IMR-90 (cell line): ENCODE results near the gene MICU1. TPM values are rescaled to one million over a fixed set of nuclear protein-coding genes. Genes with fewer than 3 reads are reported as not detected.

Experiments
- ATAC-seq: fragments of 200-7000 bp; cut with Tn5 transposase; 2 replicates; pipeline ENCODE4 v1.9.1; 2020; ENCODE audit warnings: low read depth, mild to moderate bottlenecking, moderate library complexity
- BruUV-seq: library from RNA; stranded (reverse); fragments of 400-500 nt; replicated peaks from 2 replicates; lab custom pipeline; 2021; lab: Mats Ljungman, UMichigan
- CTCF ChIA-PET: fragments of 300-600 bp; formaldehyde crosslinking; extraction: SDS; loops from one replicate; lab custom pipeline; 2021; ENCODE audit warnings: antibody characterized with exemption; lab: Yijun Ruan, JAX
- POLR2A ChIA-PET: fragments of 300-600 bp; sonication (Branson Sonifier 250); formaldehyde crosslinking; loops from one replicate; lab custom pipeline; 2022; ENCODE audit warnings: antibody characterized with exemption; ENCODE audit not compliant: unreplicated experiment; lab: Charles Lee
- DNase-seq: peaks from one replicate; pipeline ENCODE4 v3.0.0; 2013
- H2AFZ ChIP-seq: replicated peaks from 2 replicates; pipeline ENCODE3; 2013; ENCODE audit warnings: low read length, mild to moderate bottlenecking; ENCODE audit not compliant: poor library complexity
- H2AK5ac ChIP-seq: 2 replicates; pipeline ENCODE4 v1.6.1; 2013; ENCODE audit warnings: low read depth, low read length, inconsistent platforms
- H2AK9ac ChIP-seq: replicated peaks from 2 replicates; pipeline ENCODE3; 2013; ENCODE audit warnings: mild to moderate bottlenecking, low read depth, low read length, moderate library complexity; ENCODE audit not compliant: poor library complexity
- H2BK120ac ChIP-seq: 2 replicates; pipeline ENCODE4 v1.6.1; 2013; ENCODE audit warnings: low read depth, low read length, inconsistent platforms
- H2BK15ac ChIP-seq: 3 replicates; pipeline ENCODE4 v1.6.1; 2013; ENCODE audit warnings: low read depth, low read length, inconsistent platforms
- H2BK20ac ChIP-seq: 2 replicates; pipeline ENCODE4 v1.6.1; 2013; ENCODE audit warnings: low read depth, mild to moderate bottlenecking, inconsistent platforms, low read length, moderate library complexity
- H2BK5ac ChIP-seq: 2 replicates; pipeline ENCODE4 v1.6.1; 2013; ENCODE audit warnings: mild to moderate bottlenecking, low read depth, low read length, inconsistent platforms; ENCODE audit not compliant: poor library complexity, severe bottlenecking
- H3K14ac ChIP-seq: replicated peaks from 2 replicates; pipeline ENCODE4 v1.6.1; 2013; ENCODE audit warnings: low read depth, low read length, inconsistent platforms
- H3K18ac ChIP-seq: 2 replicates; pipeline ENCODE4 v1.6.1; 2013; ENCODE audit warnings: low read depth, low read length, control low read depth
- H3K23ac ChIP-seq: 2 replicates; pipeline ENCODE4 v1.6.1; 2013; ENCODE audit warnings: low read depth, low read length, inconsistent platforms
- H3K27ac ChIP-seq: 2 replicates; pipeline ENCODE4 v1.5.1; 2013; ENCODE audit warnings: mild to moderate bottlenecking, control low read depth, low read length; ENCODE audit not compliant: insufficient read depth
- H3K27me3 ChIP-seq: 2 replicates; pipeline ENCODE4 v1.6.1; 2013; ENCODE audit warnings: low read length; ENCODE audit not compliant: control insufficient read depth, insufficient read depth
- H3K36me3 ChIP-seq: 2 replicates; pipeline ENCODE4 v1.6.1; 2013; ENCODE audit warnings: low read length, mixed read lengths; ENCODE audit not compliant: control insufficient read depth, insufficient read depth
- H3K4ac ChIP-seq: 2 replicates; pipeline ENCODE4 v1.6.1; 2013; ENCODE audit warnings: low read depth, low read length, inconsistent platforms
- H3K4me1 ChIP-seq: 2 replicates; pipeline ENCODE4 v1.6.1; 2013; ENCODE audit warnings: low read length, mixed read lengths; ENCODE audit not compliant: control insufficient read depth, insufficient read depth
- H3K4me2 ChIP-seq: 2 replicates; pipeline ENCODE4 v1.6.1; 2013; ENCODE audit warnings: low read depth, mild to moderate bottlenecking, control low read depth, low read length, moderate library complexity
- H3K4me3 ChIP-seq: 2 replicates; pipeline ENCODE4 v1.5.1; 2013; ENCODE audit warnings: low read depth, mild to moderate bottlenecking, control low read depth, low read length, moderate library complexity; ENCODE audit not compliant: insufficient read depth
- H3K56ac ChIP-seq: 2 replicates; pipeline ENCODE4 v1.6.1; 2013; ENCODE audit warnings: low read length, inconsistent platforms; ENCODE audit not compliant: insufficient read depth; ENCODE audit errors: extremely low read depth
- H3K79me1 ChIP-seq, 2 experiments: 2 replicates each; pipeline ENCODE4 v1.6.1; 2013; ENCODE audit warnings: low read length in 2 of 2, inconsistent platforms in 1 of 2, low read depth in 1 of 2
- H3K9ac ChIP-seq: 2 replicates; pipeline ENCODE4 v1.6.1; 2013; ENCODE audit warnings: low read depth, low read length, control low read depth
- H3K9me1 ChIP-seq: 2 replicates; pipeline ENCODE4 v1.6.1; 2013; ENCODE audit warnings: low read length, inconsistent platforms; ENCODE audit not compliant: insufficient read depth
- H3K9me3 ChIP-seq: 2 replicates; pipeline ENCODE4 v1.6.1; 2013; ENCODE audit warnings: low read length; ENCODE audit not compliant: control insufficient read depth, insufficient read depth
- H4K20me1 ChIP-seq: 2 replicates; pipeline ENCODE4 v1.6.1; 2013; ENCODE audit warnings: low read length, inconsistent platforms; ENCODE audit not compliant: insufficient read depth
- H4K5ac ChIP-seq: 2 replicates; pipeline ENCODE4 v1.6.1; 2013; ENCODE audit warnings: mild to moderate bottlenecking, low read depth, low read length, control low read depth
- H4K8ac ChIP-seq, 2 experiments: 2 replicates each; pipeline ENCODE4 v1.6.1; 2013; ENCODE audit warnings: low read depth in 2 of 2, low read length in 2 of 2, control low read depth in 1 of 2, inconsistent platforms in 1 of 2
- H4K91ac ChIP-seq: 2 replicates; pipeline ENCODE4 v1.6.1; 2013; ENCODE audit warnings: low read depth, low read length, inconsistent platforms; ENCODE audit not compliant: insufficient read depth
- BHLHE40 ChIP-seq: fragments of 150-350 bp; IDR thresholded peaks from 2 replicates; pipeline ENCODE4 v1.6.1; 2016; ENCODE audit warnings: mild to moderate bottlenecking, low read depth, low read length
- CEBPB ChIP-seq: IDR thresholded peaks from 2 replicates; pipeline ENCODE4 v1.6.1; 2012; ENCODE audit warnings: low read depth, low read length, improper control_type of control experiment
- CHD1 ChIP-seq: IDR thresholded peaks from 2 replicates; pipeline ENCODE4 v1.6.1; 2012; ENCODE audit warnings: low read depth, low read length, improper control_type of control experiment
- CTCF ChIP-seq: conservative IDR thresholded peaks from 2 replicates; pipeline ENCODE4 v1.5.1; 2012; ENCODE audit warnings: mild to moderate bottlenecking, low read depth, low read length, improper control_type of control experiment
- FOS ChIP-seq: fragments of 150-350 bp; IDR thresholded peaks from 2 replicates; pipeline ENCODE4 v1.6.1; 2016; ENCODE audit warnings: low read depth, low read length
- MAFK ChIP-seq: IDR thresholded peaks from 2 replicates; pipeline ENCODE4 v1.6.1; 2012; ENCODE audit warnings: low read depth, low read length, improper control_type of control experiment
- MAZ ChIP-seq: IDR thresholded peaks from 2 replicates; pipeline ENCODE4 v1.6.1; 2012; ENCODE audit warnings: low read depth, mild to moderate bottlenecking, low read length, improper control_type of control experiment, moderate library complexity, borderline replicate concordance
- MXI1 ChIP-seq: IDR thresholded peaks from 2 replicates; pipeline ENCODE4 v1.6.1; 2012; ENCODE audit warnings: low read depth, mild to moderate bottlenecking, low read length, moderate library complexity, borderline replicate concordance
- NFE2L2 ChIP-seq: fragments of 150-350 bp; IDR thresholded peaks from 2 replicates; pipeline ENCODE4 v1.6.1; 2016; ENCODE audit warnings: low read depth, mild to moderate bottlenecking, low read length
- POLR2A ChIP-seq: IDR thresholded peaks from 2 replicates; pipeline ENCODE4 v1.6.1; 2012; ENCODE audit warnings: mild to moderate bottlenecking, low read depth, low read length
- RAD21 ChIP-seq: IDR thresholded peaks from 2 replicates; pipeline ENCODE4 v1.6.1; 2012; ENCODE audit warnings: low read length, improper control_type of control experiment
- RCOR1 ChIP-seq: IDR thresholded peaks from 2 replicates; pipeline ENCODE4 v1.6.1; 2012; ENCODE audit warnings: mild to moderate bottlenecking, low read length, improper control_type of control experiment; ENCODE audit not compliant: insufficient replicate concordance
- RFX5 ChIP-seq: IDR thresholded peaks from 2 replicates; pipeline ENCODE4 v1.8.0; 2012; ENCODE audit warnings: low read depth, mild to moderate bottlenecking, low read length, moderate library complexity
- SMC3 ChIP-seq: fragments of 150-350 bp; IDR thresholded peaks from 2 replicates; pipeline ENCODE4 v1.6.1; 2016; ENCODE audit warnings: low read depth, mild to moderate bottlenecking, antibody characterized with exemption, low read length, moderate library complexity
- USF2 ChIP-seq: fragments of 150-350 bp; IDR thresholded peaks from 2 replicates; pipeline ENCODE4 v1.6.1; 2017; ENCODE audit warnings: mild to moderate bottlenecking, antibody characterized with exemption, low read length, low read depth
- dilution Hi-C: fragments of 300-500 bp; cut with HindIII; formaldehyde crosslinking; loops from one replicate; pipeline ENCODE4 v1.14.3; 2018; ENCODE audit warnings: low sequenced_read_pairs; ENCODE audit not compliant: unreplicated experiment
- in situ Hi-C: fragments of 300-500 bp; cut with MboI; formaldehyde crosslinking; loops from 3 replicates; pipeline ENCODE4 v1.14.3; 2019; ENCODE audit warnings: low sequenced_read_pairs, inconsistent platforms, mixed read lengths
- intact Hi-C: fragments of 100-400 bp; cut with micrococcal nuclease; formaldehyde crosslinking; loops from 2 replicates; pipeline ENCODE4 v1.10.0; 2022
- polyA plus RNA-seq, 3 experiments: library from polyadenylated mRNA; depleted of rRNA; stranded (reverse); fragments of >200 nt; gene quantifications; 2 replicates each; pipeline ENCODE4 v1.2.3, GENCODE V29; 2012; ENCODE audit warnings: low replicate concordance in 1 of 3
- total RNA-seq: library from RNA; depleted of rRNA; stranded (reverse); fragments of >200 nt; gene quantifications from 2 replicates; pipeline ENCODE4 v1.2.3, GENCODE V29; 2012
- TF ChIP-seq, protein P1 (sequence below): fragments of 150-350 bp; IDR thresholded peaks from 2 replicates; pipeline ENCODE4 v1.6.1; 2016; ENCODE audit warnings: low read depth, mild to moderate bottlenecking, low read length, moderate library complexity, borderline replicate concordance

The MICU1 gene
- total and polyA plus RNA-seq, 2 of the 4 experiments (the other 2 are of a cell fraction) = 43.6 to 44.7 TPM

GRCh38 chr10:72506474-72506873, 119.4 kb downstream of the MICU1 start:
- H3K27me3 ChIP-seq = no peaks in the 10 kb centered on the region
- H2AK5ac ChIP-seq = no peak overlapping the region
- no peaks in the 10 kb centered on the region; the same call in 1 of the 2 replicates for H3K36me3 ChIP-seq
- no peak overlapping the region for H3K4me3 ChIP-seq
- H3K4ac ChIP-seq = no peak overlapping the region
- POLR2A ChIA-PET = no interaction called here
- no TSS peak for BruUV-seq
- no peak overlapping the region for H3K14ac ChIP-seq
- no peak overlapping the region for H3K56ac ChIP-seq
- H2AFZ ChIP-seq = no peak overlapping the region
- dilution Hi-C loops = no loop called here
- H2BK20ac ChIP-seq = no peak overlapping the region
- no peak overlapping the region for H3K9ac ChIP-seq
- no peak overlapping the region for H2BK15ac ChIP-seq
- H2AK9ac ChIP-seq = no peak overlapping the region
- peaks cover 4% of the 10 kb centered on the region; the same call in 1 of the 2 replicates for H3K9me1 ChIP-seq
- peaks cover 3% of the 10 kb centered on the region for H3K4me1 ChIP-seq
- H4K5ac ChIP-seq = no peak overlapping the region
- no peak overlapping the region for H2BK120ac ChIP-seq
- H3K79me1 ChIP-seq = peaks cover 0 to 5% of the 10 kb centered on the region in 2 experiments; a peak in 3 of 4 replicates
- TF ChIP-seq SMC3 (no peak), POLR2A (no peak), RAD21 (no peak), RCOR1 (no peak), NFE2L2 (no peak), MAZ (no peak), CHD1 (no peak), USF2 (no peak), MAFK (no peak), FOS (no peak), BHLHE40 (no peak), RFX5 (no peak), CEBPB (no peak), MXI1 (no peak), CTCF (no peak)
- TF ChIP-seq, protein P1, sequence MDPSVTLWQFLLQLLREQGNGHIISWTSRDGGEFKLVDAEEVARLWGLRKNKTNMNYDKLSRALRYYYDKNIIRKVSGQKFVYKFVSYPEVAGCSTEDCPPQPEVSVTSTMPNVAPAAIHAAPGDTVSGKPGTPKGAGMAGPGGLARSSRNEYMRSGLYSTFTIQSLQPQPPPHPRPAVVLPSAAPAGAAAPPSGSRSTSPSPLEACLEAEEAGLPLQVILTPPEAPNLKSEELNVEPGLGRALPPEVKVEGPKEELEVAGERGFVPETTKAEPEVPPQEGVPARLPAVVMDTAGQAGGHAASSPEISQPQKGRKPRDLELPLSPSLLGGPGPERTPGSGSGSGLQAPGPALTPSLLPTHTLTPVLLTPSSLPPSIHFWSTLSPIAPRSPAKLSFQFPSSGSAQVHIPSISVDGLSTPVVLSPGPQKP = no peak
- in situ Hi-C loops = no loop called here
- H4K8ac ChIP-seq = no peak overlapping the region
- DNase-seq (no peak), ATAC-seq (no peak)
- intact Hi-C loops = no loop called here
- H2BK5ac ChIP-seq = no peak overlapping the region
- H3K23ac ChIP-seq = no peak overlapping the region
- CTCF ChIA-PET = no interaction called here
- H3K9me3 ChIP-seq = peaks cover 2% of the 10 kb centered on the region; the same call in 1 of the 2 replicates
- no peak overlapping the region for H3K4me2 ChIP-seq
- H4K20me1 ChIP-seq = no peaks in the 10 kb centered on the region
- no peak overlapping the region for H4K91ac ChIP-seq
- no peak overlapping the region for H3K27ac ChIP-seq
- H3K18ac ChIP-seq = no peak overlapping the region
